Cardiac muscle cell (in vitro differentiated cells and primary cell): Measurements from ENCODE around the gene SCTR. TPM values are rescaled to one million over a fixed set of nuclear protein-coding genes. Genes with fewer than 3 reads are reported as not detected.
A peak's percentile ranks its signal among the peaks of the same experiment; 100 is the strongest.

Experiments
- DNase-seq, 2 donors: peaks; one replicate each; pipeline versions ENCODE4 v3.0.0 to v3.0.0-alpha.2; 2010 to 2017; ENCODE audit warnings: low read depth in 1 of 2, low spot score in 1 of 2
- H3K27ac ChIP-seq: fragments of 200-600 bp; sonication (generic); 2 replicates; pipeline ENCODE4 v1.5.1; 2016
- H3K27me3 ChIP-seq: fragments of 200-600 bp; sonication (generic); 2 replicates; pipeline ENCODE4 v1.6.0; 2016; ENCODE audit warnings: control low read depth
- H3K36me3 ChIP-seq: fragments of 200-600 bp; sonication (generic); 2 replicates; pipeline ENCODE4 v1.5.1; 2016; ENCODE audit warnings: control low read depth
- H3K4me1 ChIP-seq: fragments of 200-600 bp; sonication (generic); 2 replicates; pipeline ENCODE4 v1.8.1; 2017; ENCODE audit warnings: low read depth, mild to moderate bottlenecking, mixed run types
- H3K4me3 ChIP-seq: fragments of 200-600 bp; sonication (generic); 2 replicates; pipeline ENCODE4 v1.5.1; 2016; ENCODE audit warnings: mild to moderate bottlenecking
- H3K9me3 ChIP-seq: fragments of 200-600 bp; sonication (generic); 2 replicates; pipeline ENCODE4 v1.5.1; 2017; ENCODE audit warnings: low read depth, mild to moderate bottlenecking, control low read depth
- polyA plus RNA-seq: library from polyadenylated mRNA; unstranded; fragments of >200 nt; fragmentation: Nextera tagmentation; extraction: Ambion mirVana; gene quantifications from 2 replicates; pipeline ENCODE4 v1.2.1, GENCODE V29; 2016
- total RNA-seq: library from RNA; depleted of rRNA; stranded (reverse); fragments of >200 nt; gene quantifications from 2 replicates; pipeline ENCODE4 v1.2.3, GENCODE V29; 2016
- TF ChIP-seq, protein P1 (sequence below): IDR thresholded peaks from 2 replicates; pipeline ENCODE4 v1.5.1; 2012; ENCODE audit warnings: low read depth, mild to moderate bottlenecking, low read length

SCTR gene
- total RNA-seq (0.07 and 0.09 TPM in 2 replicates), polyA plus RNA-seq (0.81 TPM in 1 of 2 replicates, not detected in the other)

DNA sequence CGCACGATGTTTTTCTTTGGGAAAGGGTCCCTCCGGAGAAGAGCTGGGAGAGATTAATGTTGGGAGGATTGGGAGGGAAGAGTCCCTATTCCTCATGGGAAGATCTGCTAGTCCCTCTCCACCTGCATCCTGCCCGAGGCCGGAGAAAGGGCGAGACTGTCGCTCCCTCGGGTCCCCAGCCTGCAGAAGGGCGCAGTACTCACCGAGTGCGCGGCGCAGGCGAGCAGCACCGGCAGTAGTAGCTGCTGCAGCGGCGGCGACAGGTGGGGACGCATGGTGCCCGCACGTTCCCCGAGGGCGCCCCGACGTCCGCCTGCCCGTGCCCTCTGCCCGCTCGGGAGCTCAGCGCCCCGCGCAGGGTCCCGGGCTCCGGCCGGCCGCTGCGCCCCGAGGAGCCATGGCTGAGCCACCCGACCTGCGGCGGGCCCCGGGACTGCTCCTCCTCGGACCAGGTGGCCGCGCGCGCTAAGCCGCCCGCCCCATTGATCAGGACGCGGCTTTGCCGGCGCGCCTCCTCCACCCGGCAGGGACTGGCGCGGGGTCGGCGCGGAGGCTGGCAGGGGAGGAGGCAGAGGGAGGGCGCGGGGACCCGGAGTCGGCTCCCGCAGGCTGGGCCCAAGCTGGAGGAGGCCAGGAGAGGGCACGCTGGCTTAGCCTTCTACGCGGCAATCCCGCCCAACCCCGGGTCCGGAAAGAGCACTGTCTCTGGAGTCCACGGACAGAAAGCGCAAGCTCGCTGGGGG lies at the start of gene SCTR:
SCTR (minus strand) TSS at position 532 of the 743 bp plus-strand sequence; CDS start at position 275, 257 bp downstream.
- TF ChIP-seq, protein P1, sequence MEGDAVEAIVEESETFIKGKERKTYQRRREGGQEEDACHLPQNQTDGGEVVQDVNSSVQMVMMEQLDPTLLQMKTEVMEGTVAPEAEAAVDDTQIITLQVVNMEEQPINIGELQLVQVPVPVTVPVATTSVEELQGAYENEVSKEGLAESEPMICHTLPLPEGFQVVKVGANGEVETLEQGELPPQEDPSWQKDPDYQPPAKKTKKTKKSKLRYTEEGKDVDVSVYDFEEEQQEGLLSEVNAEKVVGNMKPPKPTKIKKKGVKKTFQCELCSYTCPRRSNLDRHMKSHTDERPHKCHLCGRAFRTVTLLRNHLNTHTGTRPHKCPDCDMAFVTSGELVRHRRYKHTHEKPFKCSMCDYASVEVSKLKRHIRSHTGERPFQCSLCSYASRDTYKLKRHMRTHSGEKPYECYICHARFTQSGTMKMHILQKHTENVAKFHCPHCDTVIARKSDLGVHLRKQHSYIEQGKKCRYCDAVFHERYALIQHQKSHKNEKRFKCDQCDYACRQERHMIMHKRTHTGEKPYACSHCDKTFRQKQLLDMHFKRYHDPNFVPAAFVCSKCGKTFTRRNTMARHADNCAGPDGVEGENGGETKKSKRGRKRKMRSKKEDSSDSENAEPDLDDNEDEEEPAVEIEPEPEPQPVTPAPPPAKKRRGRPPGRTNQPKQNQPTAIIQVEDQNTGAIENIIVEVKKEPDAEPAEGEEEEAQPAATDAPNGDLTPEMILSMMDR: no peak
- Histone ChIP-seq H3K4me1 (no peaks in the 10 kb centered on the region), H3K27ac (no peak within 1 kb of the TSS), H3K27me3 (peaks cover 58% of the 10 kb centered on the region), H3K36me3 (no peaks in the 10 kb centered on the region), H3K4me3 (peak within 1 kb of the TSS; percentile 29), H3K9me3 (no peaks in the 10 kb centered on the region)
- peak in 1 of 2 donors; percentile 54 for DNase-seq

DNA sequence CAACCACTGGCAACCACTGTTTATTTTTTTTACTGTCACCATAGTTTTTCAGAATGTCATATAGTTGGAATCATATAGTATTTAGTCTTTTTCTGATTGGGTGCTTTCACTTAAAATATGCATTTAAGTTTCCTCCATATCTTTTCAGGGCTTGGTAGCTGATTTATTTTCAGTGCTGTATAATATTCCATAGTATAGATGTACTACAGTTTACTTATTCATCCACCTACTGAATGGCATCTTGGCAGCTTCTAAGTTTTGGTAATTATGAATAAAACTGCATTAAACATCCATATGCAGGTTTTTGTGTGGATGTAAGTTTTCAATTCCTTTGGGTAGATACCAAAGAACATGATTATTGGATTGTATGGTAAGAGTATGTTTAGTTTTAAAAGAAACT lies 43.0 kb upstream of the SCTR start:
- Histone ChIP-seq H3K9me3 (no peaks in the 10 kb centered on the region), H3K27me3 (no peaks in the 10 kb centered on the region), H3K4me3 (no peak overlapping the region), H3K4me1 (no peaks in the 10 kb centered on the region), H3K36me3 (no peaks in the 10 kb centered on the region), H3K27ac (no peak overlapping the region)
- DNase-seq: no peak
- TF ChIP-seq, protein P1: no peak

DNA sequence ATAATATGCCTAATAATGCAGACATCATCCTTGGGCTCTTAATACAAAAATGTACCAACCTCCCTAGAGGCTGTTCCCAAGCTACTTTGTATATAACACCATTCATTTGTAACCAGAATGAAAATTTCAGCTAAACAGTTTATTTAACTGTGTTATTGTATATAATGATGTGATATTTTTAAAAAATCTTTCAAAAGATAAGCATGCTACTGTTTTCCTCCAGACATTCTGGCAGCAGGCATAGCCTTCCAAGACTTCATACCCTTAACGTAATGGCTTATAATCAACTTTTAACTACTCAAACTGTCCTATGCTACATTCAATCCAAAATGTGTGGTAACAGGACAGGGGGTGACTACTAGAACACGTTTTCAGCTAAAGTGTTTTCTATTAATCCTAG lies 41.2 kb upstream of the SCTR start:
- TF ChIP-seq, protein P1: no peak
- H3K27ac ChIP-seq: no peak overlapping the region
- no peak overlapping the region for H3K4me3 ChIP-seq
- H3K9me3 ChIP-seq: no peaks in the 10 kb centered on the region
- no peaks in the 10 kb centered on the region for H3K4me1 ChIP-seq
- H3K27me3 ChIP-seq: no peaks in the 10 kb centered on the region
- DNase-seq: no peak
- H3K36me3 ChIP-seq: no peaks in the 10 kb centered on the region

DNA sequence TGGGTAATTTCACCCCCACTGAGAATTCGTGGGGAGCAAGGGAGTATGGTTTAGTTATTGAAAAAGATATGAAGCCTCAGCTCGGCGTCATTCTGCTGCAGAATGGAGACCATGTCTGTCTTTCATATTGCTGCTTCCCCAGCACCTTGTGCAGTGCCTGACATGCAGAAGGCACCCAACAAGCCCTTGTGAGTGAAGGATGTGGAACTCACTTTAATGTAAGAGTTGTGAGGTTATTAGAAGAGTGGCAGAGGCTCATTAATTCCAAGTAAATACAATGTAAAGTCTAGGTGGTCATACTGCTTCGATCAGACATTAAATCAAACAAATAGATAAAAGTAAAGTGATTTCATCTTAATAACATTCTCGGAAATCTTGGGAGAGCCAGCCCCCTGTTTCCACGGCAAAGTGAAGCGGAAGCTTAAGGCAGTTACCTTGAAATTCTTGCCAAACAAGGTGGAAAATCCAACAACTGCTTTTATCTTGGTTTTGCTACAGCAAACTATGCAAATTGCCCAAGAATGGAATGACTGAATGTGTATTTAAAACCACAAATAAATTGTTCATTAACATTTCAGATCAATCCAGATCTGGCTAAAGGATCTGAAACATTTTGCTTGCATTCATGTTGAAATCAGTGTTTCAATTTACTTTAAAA lies 29.5 kb upstream of the SCTR start:
- no peaks in the 10 kb centered on the region for H3K27me3 ChIP-seq
- H3K4me1 ChIP-seq: peaks cover 4% of the 10 kb centered on the region
- no peaks in the 10 kb centered on the region for H3K36me3 ChIP-seq
- no peak for DNase-seq
- no peaks in the 10 kb centered on the region for H3K9me3 ChIP-seq
- TF ChIP-seq, protein P1: no peak
- H3K4me3 ChIP-seq: no peak overlapping the region
- H3K27ac ChIP-seq: no peak overlapping the region

DNA sequence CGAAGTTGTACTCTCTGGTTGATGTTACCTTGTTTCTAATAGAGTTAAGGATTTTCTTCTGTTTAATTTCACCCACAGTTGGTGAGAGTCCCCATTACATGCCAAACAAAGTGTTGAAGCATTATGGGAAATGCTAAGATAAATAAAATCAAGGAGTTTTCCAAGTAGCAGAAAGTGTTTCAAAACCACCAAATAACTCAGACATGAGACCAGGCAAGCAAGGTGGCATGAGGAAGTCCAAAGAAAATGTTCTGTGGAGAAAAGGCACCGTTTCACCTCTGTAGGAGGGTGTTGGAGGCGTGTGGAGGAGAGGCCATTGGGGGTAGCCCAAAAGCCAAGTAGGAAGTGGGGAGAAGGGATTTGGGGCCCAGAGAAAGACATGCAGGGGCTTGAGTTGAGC lies 28.6 kb upstream of the SCTR start:
- TF ChIP-seq, protein P1: no peak
- DNase-seq: no peak
- Histone ChIP-seq H3K4me1 (peaks cover 11% of the 10 kb centered on the region), H3K9me3 (no peaks in the 10 kb centered on the region), H3K27me3 (no peaks in the 10 kb centered on the region), H3K4me3 (no peak overlapping the region), H3K27ac (no peak overlapping the region), H3K36me3 (no peaks in the 10 kb centered on the region)
